Activated CD4-positive, alpha-beta memory T cell treated with anti-CD3 and anti-CD28 coated beads, Interleukin-2, amount 10 ng/mL, durations not matched to agents 7 days and 5 days (primary cell): ENCODE measurements around the gene YBX1. TPM values are rescaled to one million over a fixed set of nuclear protein-coding genes. Genes with fewer than 3 reads are reported as not detected.
"Not testable (repeated sequence)": the region's sequence is repeated elsewhere in the genome, so short reads cannot be mapped to it uniquely, and the experiment has no call there.

Source experiments
- CTCF ChIA-PET: fragments of 350-600 bp; sonication (Branson Sonifier 250); formaldehyde crosslinking; loops from one replicate; lab custom pipeline; 2021; ENCODE audit warnings: antibody characterized with exemption, inconsistent platforms; lab: Charles Lee
- POLR2A ChIA-PET: fragments of 350-600 bp; sonication (Branson Sonifier 250); formaldehyde crosslinking; loops from one replicate; lab custom pipeline; 2021; ENCODE audit warnings: antibody characterized with exemption; lab: Charles Lee
- DNase-seq: peaks from one replicate; pipeline ENCODE4 v3.0.0-alpha.2; 2020
- H3K27ac Mint-ChIP-seq: one replicate; pipeline ENCODE4 v1.8.0; 2021; ENCODE audit warnings: mild to moderate bottlenecking, mixed read lengths
- H3K27me3 Mint-ChIP-seq: one replicate; pipeline ENCODE4 v1.8.0; 2021; ENCODE audit warnings: mixed read lengths
- H3K36me3 Mint-ChIP-seq: one replicate; pipeline ENCODE4 v1.8.0; 2021; ENCODE audit warnings: low read depth, mixed read lengths
- H3K4me1 Mint-ChIP-seq: one replicate; pipeline ENCODE4 v1.8.0; 2021; ENCODE audit warnings: mixed read lengths
- H3K4me3 Mint-ChIP-seq: one replicate; pipeline ENCODE4 v1.8.0; 2021; ENCODE audit warnings: mild to moderate bottlenecking, mixed read lengths
- H3K9me3 Mint-ChIP-seq: one replicate; pipeline ENCODE4 v1.8.0; 2021; ENCODE audit warnings: mixed read lengths
- total RNA-seq, 2 experiments: library from RNA; stranded (reverse); gene quantifications; one replicate each; pipeline ENCODE4 v1.2.3, GENCODE V29; 2021

The YBX1 gene
- total RNA-seq, 2 experiments from 2014 or later = 575 to 580 TPM

GRCh38 chr1:42746436-42747105, 64.4 kb downstream of the YBX1 start:
- H3K9me3 Mint-ChIP-seq = no peaks in the 10 kb centered on the region
- CTCF ChIA-PET = interaction anchor here (1.0 to 1.2 kb wide), 3 partner anchors 9 to 162 kb away, joined by 3 to 4 read pairs (median 3); no protein-coding TSS in a partner anchor
- H3K4me3 Mint-ChIP-seq = no peak overlapping the region
- H3K4me1 Mint-ChIP-seq = no peaks in the 10 kb centered on the region
- no peaks in the 10 kb centered on the region for H3K27me3 Mint-ChIP-seq
- H3K36me3 Mint-ChIP-seq = peaks cover 27% of the 10 kb centered on the region
- DNase-seq = no peak
- POLR2A ChIA-PET = interaction anchor here (2.0 kb wide), 1 partner anchor 20 kb away, joined by 7 read pairs; the partner anchor contains the start of genes C1orf50 and P3H1
- no peak overlapping the region for H3K27ac Mint-ChIP-seq

- H3K4me3 Mint-ChIP-seq = no peak overlapping the region
- no peaks in the 10 kb centered on the region for H3K9me3 Mint-ChIP-seq
- no peaks in the 10 kb centered on the region for H3K4me1 Mint-ChIP-seq
- no peaks in the 10 kb centered on the region for H3K27me3 Mint-ChIP-seq
- CTCF ChIA-PET = interaction anchor here (1.0 kb wide), 1 partner anchor 9 kb away, joined by 3 read pairs; no protein-coding TSS in a partner anchor
- POLR2A ChIA-PET = interaction anchor here (2.0 kb wide), 1 partner anchor 20 kb away, joined by 7 read pairs; the partner anchor contains the start of genes C1orf50 and P3H1
- DNase-seq = peak; percentile 32
- peaks cover 32% of the 10 kb centered on the region for H3K36me3 Mint-ChIP-seq
- H3K27ac Mint-ChIP-seq = no peak overlapping the region
These were observed 64.9 kb downstream of the YBX1 start for GRCh38 chr1:42747125-42747524.

GRCh38 chr1:42748021-42748420, 65.8 kb downstream of the YBX1 start:
- POLR2A ChIA-PET = interaction anchor here (2.0 kb wide), 1 partner anchor 19 kb away, joined by 7 read pairs; the partner anchor contains the start of genes C1orf50 and P3H1

GRCh38 chr1:42748461-42749410, 66.5 kb downstream of the YBX1 start:
- Mint-ChIP-seq H3K9me3 (no peaks in the 10 kb centered on the region), H3K4me3 (no peak overlapping the region), H3K27me3 (no peaks in the 10 kb centered on the region), H3K27ac (no peak overlapping the region), H3K4me1 (no peaks in the 10 kb centered on the region), H3K36me3 (peaks cover 46% of the 10 kb centered on the region)
- CTCF ChIA-PET = no interaction called here
- POLR2A ChIA-PET = interaction anchor here (2.0 to 2.1 kb wide), 2 partner anchors 18 kb away, joined by 7 to 9 read pairs; partner anchors contain the start of genes C1orf50 and P3H1
- no peak for DNase-seq

More at GRCh38 chr1:42748021-42748420, 65.8 kb downstream of the YBX1 start:
- H3K4me3 Mint-ChIP-seq = no peak overlapping the region
- no peak for DNase-seq
- H3K9me3 Mint-ChIP-seq = no peaks in the 10 kb centered on the region
- no peak overlapping the region for H3K27ac Mint-ChIP-seq
- H3K27me3 Mint-ChIP-seq = no peaks in the 10 kb centered on the region
- no peaks in the 10 kb centered on the region for H3K4me1 Mint-ChIP-seq
- CTCF ChIA-PET = no interaction called here
- H3K36me3 Mint-ChIP-seq = peaks cover 41% of the 10 kb centered on the region

GRCh38 chr1:42750041-42750440, 67.8 kb downstream of the YBX1 start:
- H3K4me3 Mint-ChIP-seq = no peak overlapping the region
- no peaks in the 10 kb centered on the region for H3K9me3 Mint-ChIP-seq
- H3K36me3 Mint-ChIP-seq = peaks cover 55% of the 10 kb centered on the region
- no peaks in the 10 kb centered on the region for H3K27me3 Mint-ChIP-seq
- POLR2A ChIA-PET = interaction anchor here (0.7 to 2.1 kb wide), 2 partner anchors 11 to 16 kb away, joined by 3 to 9 read pairs; partner anchors contain the start of genes C1orf50 and P3H1
- DNase-seq = no peak
- CTCF ChIA-PET = no interaction called here
- no peaks in the 10 kb centered on the region for H3K4me1 Mint-ChIP-seq
- no peak overlapping the region for H3K27ac Mint-ChIP-seq

- CTCF ChIA-PET = interaction anchor here (1.3 kb wide), 1 partner anchor 95 kb away, joined by 3 read pairs; the partner anchor contains the start of gene ZNF691
- H3K27ac Mint-ChIP-seq, H3K4me3 Mint-ChIP-seq, DNase-seq, H3K9me3 Mint-ChIP-seq, H3K27me3 Mint-ChIP-seq, H3K4me1 Mint-ChIP-seq: not testable (repeated sequence)
- POLR2A ChIA-PET = interaction anchor here (2.6 kb wide), 1 partner anchor 15 kb away, joined by 9 read pairs; the partner anchor contains the start of genes C1orf50 and P3H1
- peaks cover 62% of the 10 kb centered on the region for H3K36me3 Mint-ChIP-seq
These were observed 69.4 kb downstream of the YBX1 start for GRCh38 chr1:42751511-42752070.

- H3K4me1 Mint-ChIP-seq = no peaks in the 10 kb centered on the region
- POLR2A ChIA-PET = interaction anchor here (1.0 to 2.6 kb wide), 2 partner anchors 9 to 14 kb away, joined by 3 to 9 read pairs; partner anchors contain the start of genes C1orf50 and P3H1
These were observed 70.1 kb downstream of the YBX1 start for GRCh38 chr1:42752284-42752683.

GRCh38 chr1:42753070-42753469, 70.9 kb downstream of the YBX1 start:
- CTCF ChIA-PET = interaction anchor here (0.9 to 1.2 kb wide), 3 partner anchors 13 to 25 kb away, joined by 3 to 4 read pairs (median 4); partner anchors contain the start of genes C1orf50 and P3H1
- peaks cover 70% of the 10 kb centered on the region for H3K36me3 Mint-ChIP-seq
- no peaks in the 10 kb centered on the region for H3K27me3 Mint-ChIP-seq
- DNase-seq = no peak
- H3K27ac Mint-ChIP-seq = no peak overlapping the region
- no peaks in the 10 kb centered on the region for H3K4me1 Mint-ChIP-seq
- H3K4me3 Mint-ChIP-seq = no peak overlapping the region
- POLR2A ChIA-PET = interaction anchor here (1.0 to 2.6 kb wide), 2 partner anchors 10 to 14 kb away, joined by 3 to 9 read pairs; partner anchors contain the start of genes C1orf50 and P3H1
- no peaks in the 10 kb centered on the region for H3K9me3 Mint-ChIP-seq

More at GRCh38 chr1:42752284-42752683, 70.1 kb downstream of the YBX1 start:
- Mint-ChIP-seq H3K27me3 (no peaks in the 10 kb centered on the region), H3K4me3 (no peak overlapping the region), H3K9me3 (no peaks in the 10 kb centered on the region), H3K36me3 (peaks cover 68% of the 10 kb centered on the region), H3K27ac (no peak overlapping the region)
- CTCF ChIA-PET = interaction anchor here (0.9 to 1.3 kb wide), 4 partner anchors 14 to 94 kb away, joined by 3 to 4 read pairs (median 4); partner anchors contain the start of genes C1orf50, P3H1 and ZNF691
- no peak for DNase-seq

Other genes starting within 250 kb of the YBX1 start
- 1 to 10 TPM in 1 of 2 experiments, under 1 TPM in 1; 0.96 to 1.3 TPM for gene ZMYND12, start 226.4 kb upstream of the YBX1 start, total RNA-seq
- 10 to 100 TPM; 46.8 to 48.4 TPM for gene PPCS, start 225.9 kb upstream of the YBX1 start, total RNA-seq
- 1 to 10 TPM; 1.6 to 2.5 TPM for gene CCDC30, start 219.1 kb upstream of the YBX1 start, total RNA-seq
- gene PPIH, start 24.0 kb upstream of the YBX1 start, total RNA-seq = 10 to 100 TPM; 71.3 to 71.4 TPM
- gene CLDN19, start 57.8 kb downstream of the YBX1 start, total RNA-seq = not detected
- gene P3H1, start 84.6 kb downstream of the YBX1 start, total RNA-seq = 10 to 100 TPM; 40.1 to 43.3 TPM
- 1 to 10 TPM; 7.1 to 7.2 TPM for gene C1orf50, start 84.8 kb downstream of the YBX1 start, total RNA-seq
- gene TMEM269, start 102.6 kb downstream of the YBX1 start, total RNA-seq = not detected
- 1 to 10 TPM; 5.0 to 5.9 TPM for gene ERMAP, start 134.7 kb downstream of the YBX1 start, total RNA-seq
- gene SVBP, start 135.0 kb downstream of the YBX1 start, total RNA-seq = 10 to 100 TPM; 17.4 to 19.2 TPM
- gene ZNF691, start 164.2 kb downstream of the YBX1 start, total RNA-seq = 10 to 100 TPM; 10.4 to 12.6 TPM